RKO (cell line): ENCODE data around the gene SLC9A9.

Source experiments
- DNase-seq: peaks from one replicate; pipeline ENCODE4 v3.0.0-alpha.2; 2016; ENCODE audit warnings: low spot score

Gene SLC9A9

DNA sequence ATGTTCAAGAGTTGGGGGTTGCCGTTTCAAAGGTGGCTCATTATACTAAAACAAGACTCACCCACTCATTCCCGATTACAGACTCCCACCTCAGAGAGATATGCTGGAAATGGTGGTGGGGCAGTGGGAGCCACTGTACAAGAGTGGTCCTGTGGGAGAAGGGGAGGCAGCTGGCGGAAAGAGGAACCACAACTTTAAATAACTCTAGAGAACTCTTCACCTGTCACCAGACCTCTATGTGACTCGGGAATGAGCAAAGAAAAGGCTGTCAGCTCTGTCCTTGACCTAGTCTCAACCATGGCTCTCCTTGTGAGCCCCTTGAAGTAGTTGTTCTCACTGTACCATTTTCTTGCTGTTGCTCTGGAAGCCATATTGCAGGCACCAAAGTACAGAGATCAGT, 434.9 kb downstream of the SLC9A9 start:
- no peak for DNase-seq

DNA sequence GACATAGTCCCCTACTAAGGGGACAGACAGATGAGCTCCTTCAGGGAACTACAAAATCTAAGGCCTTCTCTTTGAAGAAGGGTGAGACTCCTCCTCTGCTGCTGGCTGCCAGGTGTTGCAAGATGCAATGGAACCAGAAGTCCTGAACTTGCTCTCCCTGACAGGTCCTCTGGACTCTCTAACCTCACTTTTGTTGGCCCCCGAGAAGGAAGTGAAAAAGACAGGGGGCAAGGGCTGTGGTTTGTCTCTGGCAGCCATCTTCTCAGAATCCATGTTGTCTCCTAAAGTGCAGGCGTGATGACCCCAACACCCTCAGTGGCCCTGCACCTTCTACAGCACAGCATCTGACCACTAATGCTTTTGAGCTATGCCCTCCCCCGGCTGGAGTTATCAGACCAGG, 436.2 kb downstream of the SLC9A9 start:
- no peak for DNase-seq

DNA sequence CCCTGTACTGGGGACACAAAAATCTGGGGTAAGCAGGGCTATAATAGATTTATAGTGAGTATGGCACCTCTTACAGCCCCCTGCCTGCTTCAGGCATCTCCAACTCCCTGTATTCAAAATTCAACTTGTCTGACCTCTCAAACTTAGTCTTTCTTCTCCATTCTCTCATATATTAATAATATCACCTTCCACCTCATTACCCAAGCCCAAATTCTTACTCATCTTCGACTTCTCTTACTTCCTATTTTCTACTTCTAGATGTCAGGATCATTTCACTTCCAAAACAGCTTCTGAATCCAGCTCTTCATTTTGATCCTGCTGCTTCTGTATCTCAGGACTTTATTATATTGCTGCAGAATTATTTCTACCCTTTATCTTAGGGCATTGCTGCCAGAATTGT, 438.0 kb downstream of the SLC9A9 start:
- no peak for DNase-seq

DNA sequence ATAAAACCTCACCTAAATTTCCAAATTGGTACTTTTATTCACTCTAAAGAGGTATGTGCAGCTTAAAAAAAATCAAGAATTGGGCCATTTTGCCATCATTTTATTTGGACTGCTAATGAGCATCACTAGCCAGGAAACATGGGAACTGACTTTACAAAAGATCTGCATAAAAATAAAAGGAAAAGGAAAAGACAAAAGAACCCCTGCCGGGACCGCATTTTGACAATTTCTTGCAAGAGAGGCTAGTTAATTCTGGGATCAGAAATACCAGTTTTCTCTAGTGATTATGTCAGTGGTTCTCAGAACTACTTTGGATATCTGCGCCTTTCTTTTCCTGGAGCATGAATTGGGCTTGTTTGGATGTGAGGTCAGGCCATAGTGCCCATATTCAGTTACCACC, 439.5 kb downstream of the SLC9A9 start:
- no peak for DNase-seq

DNA sequence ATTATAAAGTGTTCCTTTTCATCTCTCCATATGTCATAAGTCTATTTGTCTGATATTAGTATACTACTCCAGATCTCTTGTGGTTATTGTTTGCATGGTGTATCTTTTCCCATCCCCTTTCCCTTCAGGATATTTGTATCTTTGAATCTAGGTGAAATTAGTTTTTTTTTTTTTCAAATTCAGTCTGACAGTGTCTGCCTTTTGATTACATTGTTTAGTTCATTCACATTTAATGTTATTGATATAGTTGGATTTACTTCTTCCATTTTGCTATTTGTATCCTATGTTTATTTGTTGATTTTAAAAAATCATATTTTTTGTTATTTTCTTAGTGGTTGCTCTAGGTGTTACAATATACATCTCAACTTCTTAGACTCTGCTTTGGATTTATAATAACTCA, 445.7 kb downstream of the SLC9A9 start:
- DNase-seq = no peak

DNA sequence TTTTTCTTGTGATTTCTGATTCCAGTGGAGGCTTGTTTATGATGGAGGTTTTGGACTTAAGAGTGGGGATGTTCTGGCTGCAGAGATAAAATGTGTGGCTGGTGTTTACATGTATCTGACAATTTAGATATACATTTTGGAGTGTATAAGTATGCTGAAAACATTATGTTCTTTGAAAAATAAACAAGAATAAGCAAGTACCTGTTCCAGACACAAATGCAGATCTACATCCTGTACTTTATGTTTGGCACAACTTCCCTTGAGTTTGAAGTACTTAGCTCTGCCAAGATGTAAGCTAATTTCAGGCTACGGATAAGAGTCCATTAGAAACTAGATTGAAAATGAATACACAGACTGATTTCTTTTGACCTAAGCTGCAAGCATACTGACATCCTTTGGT, 451.5 kb downstream of the SLC9A9 start:
- no peak for DNase-seq

DNA sequence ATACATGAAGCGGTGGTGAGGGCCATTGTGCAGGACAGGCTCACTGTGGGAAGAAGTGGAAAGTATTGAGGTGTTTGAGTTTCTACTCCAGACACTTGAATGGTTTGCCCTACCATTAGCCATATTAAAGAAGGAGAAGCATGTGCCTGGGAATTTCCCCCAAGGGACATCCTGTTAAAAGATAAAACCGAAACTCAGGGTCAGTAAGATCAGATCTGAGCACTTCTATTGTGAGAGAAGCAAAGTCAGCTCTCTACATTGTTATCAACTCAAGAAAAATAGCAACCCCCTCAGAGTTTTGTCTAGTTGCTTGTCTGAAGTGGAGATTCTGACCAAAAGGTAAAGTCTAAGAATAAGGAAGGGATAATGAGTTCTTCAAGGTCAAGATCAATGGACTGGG, 458.9 kb downstream of the SLC9A9 start:
- no peak for DNase-seq

DNA sequence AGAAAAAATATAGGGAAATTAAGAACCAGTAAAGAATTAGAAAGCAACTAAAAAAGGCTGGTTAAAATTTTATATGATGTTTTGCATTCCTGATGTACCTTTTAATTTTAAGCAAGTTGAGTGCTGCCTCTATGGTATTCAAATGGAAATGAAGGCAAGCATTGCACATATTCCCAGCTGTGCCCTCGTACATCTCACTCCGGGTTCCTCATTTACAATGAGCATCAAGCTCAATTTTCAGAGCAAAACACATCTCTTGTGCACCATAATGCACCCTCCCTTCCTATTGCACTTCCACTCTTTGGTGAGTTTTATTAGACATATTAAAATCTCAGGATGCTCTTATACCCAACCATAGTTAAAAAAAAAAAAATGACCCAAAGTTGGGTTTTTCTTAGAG, 460.8 kb downstream of the SLC9A9 start:
- DNase-seq = no peak

DNA sequence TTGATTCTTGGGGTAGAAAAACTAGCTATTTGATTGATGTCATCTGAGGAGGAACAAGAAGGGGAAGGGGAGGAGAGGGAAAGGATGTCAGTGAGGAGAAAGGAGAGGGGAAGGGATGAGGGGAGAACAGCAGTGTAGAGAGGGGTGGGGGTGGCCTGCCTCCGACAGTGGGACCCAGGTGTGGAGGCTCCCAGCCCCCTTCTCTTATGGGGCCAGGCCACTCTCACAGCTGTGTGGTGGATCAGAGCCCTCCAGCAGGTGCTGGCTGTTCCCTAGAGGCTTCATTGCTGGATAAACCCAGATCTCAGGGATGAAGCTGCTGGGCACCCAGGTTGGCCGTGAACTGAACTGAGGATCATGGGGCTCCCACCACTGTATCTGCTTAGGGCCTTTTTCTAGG, 464.2 kb downstream of the SLC9A9 start:
- DNase-seq = no peak

DNA sequence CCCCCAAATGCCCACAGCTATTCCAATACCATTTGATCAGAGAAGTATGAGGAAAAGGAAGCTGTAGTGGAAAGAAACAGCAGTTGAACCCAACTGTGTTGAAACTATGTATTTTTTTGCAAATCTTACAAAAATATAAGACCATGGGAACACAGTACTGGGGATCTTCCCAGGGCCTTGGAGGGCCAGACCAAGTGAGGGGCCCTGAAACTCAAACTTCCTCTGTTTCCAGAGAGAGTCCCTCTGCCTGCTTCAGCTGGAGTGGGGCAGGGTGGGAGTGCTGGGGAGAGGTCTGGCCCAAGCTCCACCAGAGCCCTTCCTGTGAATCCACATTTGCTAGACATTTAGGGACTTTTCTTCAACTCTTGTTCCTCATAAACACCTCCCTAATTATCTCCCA, 464.8 kb downstream of the SLC9A9 start:
- DNase-seq = no peak

DNA sequence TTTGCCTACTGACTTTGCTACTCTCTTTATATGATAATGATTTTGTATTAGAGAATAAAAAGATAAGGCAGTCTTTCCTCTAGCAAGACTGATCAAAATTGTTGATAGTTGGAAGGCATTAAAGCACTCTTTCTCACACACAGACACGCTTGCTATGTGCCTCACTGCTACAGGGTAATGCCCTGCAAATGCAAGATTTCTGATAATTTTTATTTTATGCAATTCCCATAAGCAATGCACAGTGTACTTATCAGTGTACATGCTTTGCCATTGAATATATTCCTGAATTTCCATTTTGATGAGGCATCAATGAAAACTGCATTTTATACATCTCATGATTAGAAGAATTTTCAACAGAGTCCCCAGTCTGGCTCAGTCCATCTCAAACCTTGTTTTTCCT, 465.5 kb downstream of the SLC9A9 start:
- DNase-seq = no peak

DNA sequence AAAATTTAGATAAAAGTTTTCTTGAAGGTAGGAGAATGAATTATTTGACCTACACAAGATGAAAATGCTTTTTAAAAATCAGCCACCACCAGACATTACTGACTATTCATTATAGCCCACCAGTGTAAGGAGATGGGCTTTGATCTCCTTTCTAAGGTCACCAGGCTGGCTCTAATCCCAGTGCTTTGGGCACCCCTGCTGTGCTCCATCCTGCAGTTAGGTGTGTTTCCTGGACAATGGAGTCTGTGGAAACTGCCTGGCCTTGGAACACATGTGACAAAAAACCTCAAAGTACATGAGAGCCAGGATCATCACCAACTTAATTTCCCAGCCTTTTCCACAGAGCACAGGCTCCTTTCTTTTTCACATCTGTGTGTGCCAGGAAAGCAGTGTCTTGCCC, 467.8 kb downstream of the SLC9A9 start:
- DNase-seq = no peak

DNA sequence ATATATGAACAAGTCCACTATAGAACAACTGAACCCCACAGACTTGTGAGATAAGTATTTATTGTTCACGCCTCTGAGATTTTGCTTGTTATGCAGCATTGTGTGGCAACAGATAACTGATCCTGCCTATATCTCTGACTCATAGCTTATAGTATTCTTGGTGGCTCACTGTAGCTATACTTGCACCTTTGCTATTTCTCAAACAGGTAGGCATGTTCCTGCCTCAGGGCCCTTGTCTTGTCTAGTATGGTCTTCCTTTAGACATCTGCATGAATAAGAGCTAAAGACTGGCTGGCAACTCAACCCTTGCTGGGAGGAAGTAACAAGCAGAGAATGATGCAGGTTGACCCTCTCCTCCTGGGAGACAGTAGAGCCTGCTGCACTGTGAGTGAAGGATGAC, 472.6 kb downstream of the SLC9A9 start:
- no peak for DNase-seq

DNA sequence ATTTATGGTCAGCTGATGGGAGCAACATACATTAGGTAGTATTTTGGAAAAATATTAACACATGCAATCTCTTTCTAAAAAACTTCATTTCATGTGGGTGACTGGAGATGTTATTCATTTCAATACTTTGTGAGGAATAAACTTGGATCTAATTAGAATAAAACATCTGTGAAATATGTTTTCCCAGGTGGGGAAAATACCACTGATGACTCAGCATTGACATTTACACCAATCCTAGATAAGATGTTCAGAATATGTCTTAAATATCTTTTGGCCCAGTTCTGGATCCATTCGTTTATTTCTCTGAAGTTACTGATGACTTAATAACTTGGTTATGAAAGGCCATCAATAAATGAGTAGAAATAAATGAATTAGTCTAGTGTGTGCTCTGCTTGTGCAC, 481.1 kb downstream of the SLC9A9 start:
- DNase-seq = no peak

DNA sequence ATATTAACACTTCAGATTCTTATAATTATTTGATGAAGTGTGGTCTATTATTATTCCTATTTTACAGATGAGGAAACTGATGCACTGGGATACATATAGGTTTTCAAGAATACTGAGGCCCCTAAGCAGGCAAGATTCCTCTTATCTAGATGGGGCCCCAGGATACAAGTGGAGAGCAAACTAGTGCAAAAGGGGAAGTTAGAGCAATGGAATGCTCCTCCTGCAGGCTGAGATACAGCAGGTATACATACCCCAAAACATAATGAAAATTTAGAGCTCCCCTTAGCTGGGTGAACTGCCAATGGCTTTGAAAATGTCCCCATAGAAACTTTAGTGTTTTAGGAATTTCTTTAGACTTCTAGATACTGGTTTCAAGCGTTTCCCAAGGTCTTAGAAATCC, 481.6 kb downstream of the SLC9A9 start:
- no peak for DNase-seq

DNA sequence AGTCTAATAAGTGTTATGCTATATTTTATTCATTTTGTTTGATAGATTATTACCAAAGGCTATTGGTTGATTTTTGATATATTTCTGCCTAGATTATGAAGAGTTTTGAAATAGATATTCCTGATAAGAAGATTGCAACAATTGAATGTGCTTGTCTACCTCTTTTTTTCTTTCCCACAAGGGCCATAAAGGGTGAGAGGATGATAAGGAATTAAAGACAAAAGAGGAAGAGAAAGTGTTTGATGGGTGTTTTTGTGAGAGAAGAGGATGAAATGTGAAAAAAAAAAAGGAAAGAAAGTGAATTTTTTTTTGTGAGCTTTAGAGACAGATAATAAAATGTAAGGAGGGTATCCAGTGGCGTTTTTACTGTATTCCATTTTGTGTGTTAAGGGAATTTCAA, 484.3 kb downstream of the SLC9A9 start:
- no peak for DNase-seq

DNA sequence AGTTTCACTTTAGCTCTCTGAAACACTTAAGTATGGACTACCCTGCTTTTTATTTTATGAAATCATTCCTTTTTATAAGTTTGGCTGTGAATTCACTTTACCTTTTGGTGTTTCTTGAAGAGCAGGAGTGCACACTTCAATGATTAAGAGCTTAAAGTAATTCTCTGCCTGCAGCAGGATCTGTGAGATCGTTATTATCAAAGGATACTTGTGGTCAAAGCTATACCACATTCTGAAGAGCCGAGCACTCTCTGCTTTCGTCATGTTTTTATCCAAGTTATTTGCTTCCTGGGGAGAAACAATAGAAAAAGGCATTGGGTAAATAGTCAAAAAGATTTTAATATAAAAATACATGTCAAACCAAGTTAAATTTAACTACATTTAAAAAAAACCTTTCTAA, 485.0 kb downstream of the SLC9A9 start:
- DNase-seq = no peak

DNA sequence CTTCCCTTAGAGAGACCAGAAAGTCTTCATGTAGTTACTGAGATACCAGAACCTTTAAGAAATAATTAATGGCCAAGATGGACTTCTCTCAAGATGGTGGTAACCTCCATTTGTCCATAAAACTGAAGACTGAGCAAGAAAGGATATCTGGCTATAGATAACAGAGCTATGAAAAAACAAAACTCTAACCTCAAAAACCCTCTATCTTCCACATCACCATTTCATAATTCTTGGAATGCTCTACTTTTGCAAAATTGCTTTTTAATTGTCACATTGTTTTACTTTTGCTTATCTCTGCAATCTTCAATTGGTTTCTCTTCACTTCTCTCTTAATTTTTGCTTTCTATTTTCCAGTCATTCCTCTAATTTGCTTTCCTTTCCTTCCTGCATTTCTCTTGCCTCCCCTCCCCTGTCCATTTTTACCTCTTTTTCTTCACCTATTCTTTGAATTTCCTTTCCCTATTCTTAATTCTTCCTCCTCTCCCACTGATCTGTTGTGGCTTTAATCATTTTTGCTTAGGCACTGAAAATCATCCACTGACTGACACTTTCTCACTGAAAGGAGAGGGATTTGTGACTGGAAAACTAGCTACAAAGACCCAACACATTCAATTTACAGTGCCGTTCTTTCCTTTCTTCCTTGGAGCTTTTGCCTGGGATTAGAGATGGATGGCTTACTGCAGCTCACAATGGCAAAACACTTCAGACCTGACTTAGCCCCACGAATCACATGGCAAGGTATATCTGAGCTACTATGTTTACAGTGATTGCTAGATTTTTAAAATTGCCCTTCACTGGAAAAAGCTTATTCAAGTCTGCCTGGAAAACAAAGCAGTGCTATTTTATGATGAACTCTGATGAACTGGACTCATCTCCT, 485.9 kb downstream of the SLC9A9 start:
- DNase-seq = no peak

DNA sequence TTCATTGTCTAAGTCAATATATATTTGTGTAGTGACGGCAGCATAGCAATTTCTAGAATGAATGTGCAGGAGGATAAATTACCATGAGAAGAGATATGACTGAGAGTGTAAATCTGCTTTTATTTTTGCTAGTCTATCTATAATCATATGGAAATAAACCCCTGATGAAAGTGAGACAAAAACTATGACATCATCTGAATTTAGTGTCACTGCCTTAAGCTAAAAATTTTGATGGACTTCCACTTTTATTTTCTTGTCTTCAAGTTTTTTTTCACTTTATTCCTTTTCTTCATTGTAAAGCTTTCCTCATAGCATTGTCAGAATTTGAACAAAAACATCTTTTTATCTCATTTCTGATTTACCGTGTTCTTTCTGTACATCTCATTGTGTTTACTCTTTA, 486.7 kb downstream of the SLC9A9 start:
- DNase-seq = no peak

DNA sequence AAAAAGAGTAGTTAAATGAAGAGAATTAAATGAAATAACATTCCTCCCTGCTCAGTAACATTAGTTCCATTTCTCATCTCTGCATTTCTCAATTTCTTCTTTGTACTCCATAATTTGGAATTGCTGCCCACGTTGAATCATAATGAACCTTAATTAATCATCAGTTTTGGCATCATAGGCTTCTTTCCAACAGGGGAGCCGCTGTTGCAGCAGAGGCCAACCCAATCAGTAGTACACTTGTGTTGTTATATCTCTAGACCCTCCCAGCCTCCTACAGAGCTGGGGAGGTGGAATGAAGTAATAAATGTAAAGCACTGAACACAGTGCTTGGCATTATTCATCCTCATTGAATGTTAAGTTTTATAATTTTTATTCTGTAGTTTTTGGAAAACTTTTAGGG, 488.0 kb downstream of the SLC9A9 start:
- no peak for DNase-seq

DNA sequence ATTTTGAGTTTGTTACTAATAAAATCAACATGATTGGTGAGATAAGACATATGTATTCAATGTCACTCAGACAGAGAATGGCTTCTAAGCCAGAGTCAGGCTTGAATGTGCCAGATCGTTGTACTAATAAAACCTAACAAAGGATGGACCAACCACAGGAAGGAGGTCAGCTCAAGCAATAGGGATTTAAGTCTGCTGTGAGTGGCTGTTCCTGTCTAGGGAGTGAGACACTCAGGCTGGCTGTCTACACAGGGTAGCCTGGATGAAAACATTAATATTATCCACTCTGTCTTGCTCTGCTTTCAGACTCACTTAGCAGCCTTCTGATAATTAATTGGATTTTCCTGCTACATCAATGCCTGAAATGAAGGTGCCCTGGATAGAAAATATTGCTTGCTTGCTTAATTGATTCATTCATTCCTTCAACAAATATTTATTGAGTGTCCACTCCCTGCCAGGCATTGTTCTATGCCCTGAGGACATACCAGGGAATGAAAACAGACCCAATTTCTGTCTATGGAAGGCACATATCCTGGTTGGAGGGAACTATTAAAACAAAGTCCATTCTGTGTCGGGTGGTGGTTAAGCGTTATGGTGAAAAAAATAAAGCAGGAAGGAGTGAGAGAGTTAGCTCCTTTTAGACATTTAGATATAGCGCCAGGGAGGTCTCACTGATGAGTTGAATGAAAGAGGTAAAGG, 489.3 kb downstream of the SLC9A9 start:
- DNase-seq = no peak

DNA sequence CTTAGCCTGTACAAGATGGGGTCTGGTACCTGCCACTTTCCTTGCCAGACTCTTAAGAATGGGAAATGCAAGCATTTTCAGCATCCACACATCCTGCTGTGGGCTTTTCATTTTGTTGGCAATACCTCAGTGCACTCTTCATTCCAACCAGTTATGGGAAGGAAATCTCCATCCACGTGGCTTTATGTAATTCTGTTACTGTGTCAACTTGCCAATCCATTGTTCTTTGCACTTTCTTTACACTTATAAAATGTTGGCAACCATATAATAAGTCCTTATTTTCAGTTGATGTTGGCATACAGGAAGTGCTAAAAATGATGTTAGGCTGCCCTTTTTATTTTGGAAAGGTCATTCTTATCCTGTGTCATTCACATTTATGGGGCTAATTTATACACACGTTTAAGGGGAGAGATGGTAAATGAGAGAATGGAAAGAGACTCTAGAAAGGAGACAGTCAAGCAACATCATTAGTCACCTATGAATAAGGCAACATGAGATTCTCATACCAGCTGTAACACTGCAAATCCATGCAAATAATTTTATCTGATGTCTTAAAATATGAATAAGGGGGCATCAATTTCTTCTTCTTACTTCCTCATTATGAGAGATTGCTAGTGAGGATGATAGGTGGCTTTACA, 490.0 kb downstream of the SLC9A9 start:
- DNase-seq = no peak

DNA sequence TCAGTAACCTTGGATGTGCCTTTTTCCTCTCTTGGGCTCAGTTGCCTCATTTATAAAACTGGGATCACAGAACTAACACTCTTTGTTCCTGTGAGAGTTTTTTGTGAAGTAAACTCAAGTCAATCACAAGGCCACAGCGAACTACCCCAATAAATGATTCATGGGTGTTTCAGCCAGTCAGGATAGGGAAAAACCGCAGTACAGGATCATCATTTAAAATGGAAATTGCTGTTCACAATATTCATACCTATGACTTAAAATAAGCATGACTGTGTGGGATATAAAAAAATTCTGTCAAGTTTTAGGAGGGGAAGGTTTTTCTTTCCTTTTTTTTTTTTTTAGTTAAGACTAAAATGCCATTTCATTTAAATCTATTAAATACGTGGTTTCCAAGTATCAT, 490.6 kb downstream of the SLC9A9 start:
- no peak for DNase-seq
